MM.1S (cell line): ENCODE results near the gene GDF2.

Experiments
- DNase-seq: peaks from one replicate; pipeline ENCODE4 v3.0.0-alpha.2; 2015
- H2AFZ ChIP-seq: fragments of 300-600 bp; sonication (generic); 2 replicates; pipeline ENCODE4 v1.6.0; 2016; ENCODE audit warnings: antibody characterized with exemption, low read length
- H3F3A ChIP-seq: fragments of 300-600 bp; sonication (generic); 2 replicates; pipeline ENCODE4 v1.6.1; 2016; ENCODE audit warnings: mild to moderate bottlenecking, antibody characterized with exemption, low read length, moderate library complexity, mixed read lengths; ENCODE audit not compliant: insufficient read depth
- H3K27ac ChIP-seq: fragments of 300-600 bp; sonication (generic); 2 replicates; pipeline ENCODE4 v1.5.1; 2016; ENCODE audit warnings: mild to moderate bottlenecking, low read length
- H3K27me3 ChIP-seq: fragments of 300-600 bp; sonication (generic); replicated peaks from 2 replicates; pipeline ENCODE4 v1.6.0; 2016; ENCODE audit warnings: low read length; ENCODE audit not compliant: insufficient read depth
- H3K36me3 ChIP-seq: fragments of 300-600 bp; sonication (generic); replicated peaks from 2 replicates; pipeline ENCODE4 v1.6.1; 2016; ENCODE audit warnings: mild to moderate bottlenecking, low read length, mixed read lengths; ENCODE audit not compliant: insufficient read depth
- H3K4me1 ChIP-seq: fragments of 300-600 bp; sonication (generic); 2 replicates; pipeline ENCODE4 v1.6.1; 2016; ENCODE audit warnings: low read length, mixed read lengths
- H3K4me2 ChIP-seq: fragments of 300-600 bp; sonication (generic); 2 replicates; pipeline ENCODE4 v1.6.0; 2016; ENCODE audit warnings: low read depth, low read length
- H3K4me3 ChIP-seq: fragments of 300-600 bp; sonication (generic); 2 replicates; pipeline ENCODE4 v1.5.1; 2016; ENCODE audit warnings: low read length, mixed read lengths
- H3K79me2 ChIP-seq: fragments of 300-600 bp; sonication (generic); 2 replicates; pipeline ENCODE4 v1.6.1; 2016; ENCODE audit warnings: mixed run types, low read length, mixed read lengths
- H3K9ac ChIP-seq: fragments of 300-600 bp; sonication (generic); 2 replicates; pipeline ENCODE4 v1.6.1; 2016; ENCODE audit warnings: low read length, mixed read lengths
- H3K9me2 ChIP-seq: fragments of 300-600 bp; sonication (generic); replicated peaks from 2 replicates; pipeline ENCODE4 v1.6.1; 2016; ENCODE audit warnings: mild to moderate bottlenecking, low read length, mixed read lengths; ENCODE audit not compliant: insufficient read depth
- H3K9me3 ChIP-seq: fragments of 300-600 bp; sonication (generic); replicated peaks from 2 replicates; pipeline ENCODE4 v1.6.1; 2016; ENCODE audit warnings: mild to moderate bottlenecking, low read length, mixed read lengths; ENCODE audit not compliant: insufficient read depth
- H4K20me1 ChIP-seq: fragments of 300-600 bp; sonication (generic); 2 replicates; pipeline ENCODE4 v1.6.1; 2016; ENCODE audit warnings: mild to moderate bottlenecking, low read length, moderate library complexity, mixed read lengths; ENCODE audit not compliant: insufficient read depth
- EZH2 ChIP-seq: fragments of 300-600 bp; sonication (generic); optimal IDR thresholded peaks from 2 replicates; pipeline ENCODE3; 2017; ENCODE audit warnings: low read depth, mild to moderate bottlenecking, antibody characterized with exemption, low read length, mixed read lengths
- EZH2phosphoT487 ChIP-seq: fragments of 300-600 bp; sonication (generic); IDR thresholded peaks from 2 replicates; pipeline ENCODE4 v1.6.1; 2018; ENCODE audit warnings: antibody characterized with exemption, low read length
- TF ChIP-seq, protein P1 (sequence below): fragments of 300-600 bp; sonication (generic); IDR thresholded peaks from 2 replicates; pipeline ENCODE4 v1.5.1; 2016; ENCODE audit warnings: antibody characterized with exemption, low read length, mixed read lengths

The GDF2 gene

DNA sequence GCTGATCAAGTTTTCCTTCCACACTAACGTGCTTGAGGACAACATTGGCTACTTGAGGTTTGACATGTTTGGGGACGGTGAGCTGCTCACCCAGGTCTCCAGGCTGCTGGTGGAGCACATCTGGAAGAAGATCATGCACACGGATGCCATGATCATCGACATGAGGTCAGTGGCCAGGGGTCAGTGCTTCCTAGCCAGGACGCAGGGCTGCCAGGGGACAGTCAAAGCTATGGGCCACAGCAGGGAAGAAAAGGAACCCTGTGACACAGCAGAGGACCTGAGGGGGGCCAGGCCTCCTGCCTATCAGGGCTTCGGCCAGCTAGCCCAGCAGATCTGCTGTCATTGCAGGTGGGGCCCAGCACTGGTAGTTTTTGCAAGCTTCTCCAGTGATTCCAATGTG is 31.1 kb downstream of the GDF2 start:
- Histone ChIP-seq H3K4me2 (no peak overlapping the region), H3K36me3 (no peaks in the 10 kb centered on the region), H3K9me3 (no peaks in the 10 kb centered on the region), H2AFZ (no peak overlapping the region), H3K27ac (no peak overlapping the region), H3K4me1 (no peaks in the 10 kb centered on the region), H4K20me1 (no peaks in the 10 kb centered on the region), H3F3A (no peaks in the 10 kb centered on the region), H3K9ac (no peak overlapping the region), H3K9me2 (no peaks in the 10 kb centered on the region), H3K4me3 (no peak overlapping the region), H3K27me3 (peaks cover 37% of the 10 kb centered on the region), H3K79me2 (no peaks in the 10 kb centered on the region)
- no peak for TF ChIP-seq EZH2phosphoT487
- TF ChIP-seq, protein P1, sequence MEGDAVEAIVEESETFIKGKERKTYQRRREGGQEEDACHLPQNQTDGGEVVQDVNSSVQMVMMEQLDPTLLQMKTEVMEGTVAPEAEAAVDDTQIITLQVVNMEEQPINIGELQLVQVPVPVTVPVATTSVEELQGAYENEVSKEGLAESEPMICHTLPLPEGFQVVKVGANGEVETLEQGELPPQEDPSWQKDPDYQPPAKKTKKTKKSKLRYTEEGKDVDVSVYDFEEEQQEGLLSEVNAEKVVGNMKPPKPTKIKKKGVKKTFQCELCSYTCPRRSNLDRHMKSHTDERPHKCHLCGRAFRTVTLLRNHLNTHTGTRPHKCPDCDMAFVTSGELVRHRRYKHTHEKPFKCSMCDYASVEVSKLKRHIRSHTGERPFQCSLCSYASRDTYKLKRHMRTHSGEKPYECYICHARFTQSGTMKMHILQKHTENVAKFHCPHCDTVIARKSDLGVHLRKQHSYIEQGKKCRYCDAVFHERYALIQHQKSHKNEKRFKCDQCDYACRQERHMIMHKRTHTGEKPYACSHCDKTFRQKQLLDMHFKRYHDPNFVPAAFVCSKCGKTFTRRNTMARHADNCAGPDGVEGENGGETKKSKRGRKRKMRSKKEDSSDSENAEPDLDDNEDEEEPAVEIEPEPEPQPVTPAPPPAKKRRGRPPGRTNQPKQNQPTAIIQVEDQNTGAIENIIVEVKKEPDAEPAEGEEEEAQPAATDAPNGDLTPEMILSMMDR = no peak
- TF ChIP-seq EZH2 = no peak
- no peak for DNase-seq

DNA sequence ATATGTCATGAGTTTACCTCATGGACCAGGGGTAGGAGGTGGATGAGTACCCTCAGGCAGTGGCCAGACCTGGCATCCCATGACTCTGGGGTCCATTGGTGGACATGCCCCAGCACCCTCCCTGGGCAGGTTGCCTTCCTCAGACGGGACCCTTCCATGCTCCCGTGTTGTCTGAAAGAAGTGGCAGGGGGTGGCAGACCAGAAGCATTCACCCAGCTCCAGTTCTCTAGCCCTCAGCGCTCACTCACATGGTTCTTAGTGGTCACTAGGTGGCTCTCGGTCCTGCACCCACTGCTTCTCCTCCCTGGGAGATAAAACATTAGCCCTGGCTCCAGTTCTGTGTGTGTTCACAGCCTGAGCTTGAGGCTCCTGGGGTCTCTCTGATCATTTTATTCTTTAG is 31.9 kb downstream of the GDF2 start:
- Histone ChIP-seq H3K9me2 (no peaks in the 10 kb centered on the region), H3K9ac (no peak overlapping the region), H3K4me3 (no peak overlapping the region), H3F3A (no peaks in the 10 kb centered on the region), H3K36me3 (no peaks in the 10 kb centered on the region), H3K79me2 (no peaks in the 10 kb centered on the region), H3K4me1 (no peaks in the 10 kb centered on the region), H3K9me3 (no peaks in the 10 kb centered on the region), H3K27me3 (peaks cover 35% of the 10 kb centered on the region), H3K27ac (no peak overlapping the region), H2AFZ (no peak overlapping the region), H4K20me1 (no peaks in the 10 kb centered on the region), H3K4me2 (no peak overlapping the region)
- TF ChIP-seq EZH2 = no peak
- TF ChIP-seq EZH2phosphoT487 = no peak
- TF ChIP-seq, protein P1 = no peak
- DNase-seq = no peak

DNA sequence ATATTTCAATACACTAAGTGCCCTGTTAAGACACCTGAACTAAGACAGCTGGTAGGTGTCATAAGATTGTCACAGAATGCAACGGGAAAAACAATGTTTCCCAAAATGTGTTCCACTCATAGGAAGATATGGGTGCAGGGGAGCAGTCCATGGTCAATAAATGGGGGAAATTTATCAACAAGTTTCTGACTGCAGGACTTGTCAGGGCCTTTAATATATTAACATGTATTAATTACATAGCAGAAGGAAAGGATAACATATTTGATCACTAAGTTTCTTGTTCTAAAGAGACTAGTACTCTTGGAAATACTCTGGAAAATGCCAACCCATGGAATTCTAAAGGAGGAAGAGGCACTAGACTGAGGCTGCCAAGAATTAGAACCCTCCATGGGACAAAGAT is 32.6 kb downstream of the GDF2 start:
- H3K4me3 ChIP-seq = no peak overlapping the region
- H3K4me2 ChIP-seq = no peak overlapping the region
- DNase-seq = no peak
- TF ChIP-seq EZH2phosphoT487 = no peak
- TF ChIP-seq, protein P1 = no peak
- no peak for TF ChIP-seq EZH2
- H3K9ac ChIP-seq = no peak overlapping the region
- no peak overlapping the region for H2AFZ ChIP-seq
- no peaks in the 10 kb centered on the region for H3F3A ChIP-seq
- no peaks in the 10 kb centered on the region for H3K9me3 ChIP-seq
- H3K27ac ChIP-seq = no peak overlapping the region
- H4K20me1 ChIP-seq = no peaks in the 10 kb centered on the region
- no peaks in the 10 kb centered on the region for H3K9me2 ChIP-seq
- H3K4me1 ChIP-seq = no peaks in the 10 kb centered on the region
- H3K79me2 ChIP-seq = no peaks in the 10 kb centered on the region
- H3K36me3 ChIP-seq = no peaks in the 10 kb centered on the region
- H3K27me3 ChIP-seq = peaks cover 29% of the 10 kb centered on the region

DNA sequence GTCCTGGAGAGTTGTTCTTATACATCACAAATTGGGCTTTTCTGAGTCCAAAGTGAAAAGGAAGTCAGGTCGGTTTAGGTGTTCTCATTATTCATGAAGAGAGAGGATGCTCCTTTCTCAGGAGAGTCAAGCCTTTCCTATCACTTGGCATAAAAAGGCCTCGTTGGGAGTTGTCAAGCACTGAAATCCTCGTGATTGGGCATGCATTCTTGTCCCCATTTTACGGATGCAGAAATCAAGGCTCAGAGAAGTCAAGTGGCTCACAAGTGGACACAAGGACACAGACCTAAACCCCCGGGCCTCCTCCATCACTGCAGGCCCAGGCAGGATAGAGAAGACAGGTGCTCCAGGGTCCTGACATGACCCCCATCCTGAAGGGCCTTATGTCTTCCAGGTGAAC is 34.5 kb downstream of the GDF2 start:
- Histone ChIP-seq H3K4me3 (no peak overlapping the region), H3K9me2 (no peaks in the 10 kb centered on the region), H3K4me2 (no peak overlapping the region), H3K79me2 (no peaks in the 10 kb centered on the region), H3K4me1 (no peaks in the 10 kb centered on the region), H3K36me3 (no peaks in the 10 kb centered on the region), H3K27me3 (peaks cover 13% of the 10 kb centered on the region), H2AFZ (no peak overlapping the region), H3K9me3 (no peaks in the 10 kb centered on the region), H4K20me1 (no peaks in the 10 kb centered on the region), H3F3A (no peaks in the 10 kb centered on the region), H3K9ac (no peak overlapping the region), H3K27ac (no peak overlapping the region)
- no peak for TF ChIP-seq EZH2
- TF ChIP-seq EZH2phosphoT487 = no peak
- no peak for DNase-seq
